IPS-20b (cell line): ENCODE measurements around the gene SHISA9.

Source experiments
- H3K27ac ChIP-seq: one replicate; pipeline ENCODE4 v1.5.1; 2013; ENCODE audit warnings: low read length
- H3K27me3 ChIP-seq: 2 replicates; pipeline ENCODE4 v1.6.1; 2013; ENCODE audit warnings: mild to moderate bottlenecking, low read length, inconsistent platforms; ENCODE audit not compliant: insufficient read depth
- H3K36me3 ChIP-seq: 2 replicates; pipeline ENCODE4 v1.6.1; 2013; ENCODE audit warnings: low read depth, mild to moderate bottlenecking, inconsistent platforms, low read length, moderate library complexity; ENCODE audit not compliant: insufficient read depth
- H3K4me1 ChIP-seq: 2 replicates; pipeline ENCODE4 v1.6.1; 2013; ENCODE audit warnings: mild to moderate bottlenecking, control low read depth, inconsistent platforms, low read length, moderate library complexity; ENCODE audit not compliant: insufficient read depth
- H3K4me3 ChIP-seq: 2 replicates; pipeline ENCODE4 v1.5.1; 2013; ENCODE audit warnings: mild to moderate bottlenecking, low read length, inconsistent platforms
- H3K9ac ChIP-seq: 2 replicates; pipeline ENCODE4 v1.6.1; 2013; ENCODE audit warnings: low read depth, mild to moderate bottlenecking, inconsistent platforms, low read length, moderate library complexity
- H3K9me3 ChIP-seq: 2 replicates; pipeline ENCODE4 v1.6.1; 2013; ENCODE audit warnings: mild to moderate bottlenecking, low read depth, low read length, inconsistent platforms; ENCODE audit not compliant: insufficient read depth

Gene SHISA9

GRCh38 chr16:13189250-13189649 lies 287.9 kb downstream of the SHISA9 start:
- Histone ChIP-seq H3K27me3 (no peaks in the 10 kb centered on the region), H3K27ac (no peak overlapping the region), H3K4me3 (no peak overlapping the region), H3K9ac (no peak overlapping the region), H3K4me1 (no peaks in the 10 kb centered on the region), H3K36me3 (no peaks in the 10 kb centered on the region), H3K9me3 (no peaks in the 10 kb centered on the region)

GRCh38 chr16:13193721-13194120 lies 292.3 kb downstream of the SHISA9 start:
- no peaks in the 10 kb centered on the region for H3K36me3 ChIP-seq
- H3K9me3 ChIP-seq, result no peaks in the 10 kb centered on the region
- H3K27me3 ChIP-seq, result no peaks in the 10 kb centered on the region
- no peak overlapping the region for H3K27ac ChIP-seq
- H3K4me1 ChIP-seq, result no peaks in the 10 kb centered on the region
- H3K4me3 ChIP-seq, result no peak overlapping the region
- H3K9ac ChIP-seq, result no peak overlapping the region

GRCh38 chr16:13194766-13195165 lies 293.4 kb downstream of the SHISA9 start:
- no peaks in the 10 kb centered on the region for H3K36me3 ChIP-seq
- H3K9me3 ChIP-seq, result no peaks in the 10 kb centered on the region
- H3K27ac ChIP-seq, result no peak overlapping the region
- no peak overlapping the region for H3K4me3 ChIP-seq
- no peak overlapping the region for H3K9ac ChIP-seq
- no peaks in the 10 kb centered on the region for H3K4me1 ChIP-seq
- no peaks in the 10 kb centered on the region for H3K27me3 ChIP-seq

GRCh38 chr16:13203725-13204124 lies 302.3 kb downstream of the SHISA9 start:
- H3K27me3 ChIP-seq, result no peaks in the 10 kb centered on the region
- no peak overlapping the region for H3K4me3 ChIP-seq
- no peak overlapping the region for H3K27ac ChIP-seq
- H3K4me1 ChIP-seq, result 0 out of 2 replicates have a peak, but pooled peaks cover 3% of the 10 kb centered on the region
- H3K9ac ChIP-seq, result no peak overlapping the region
- no peaks in the 10 kb centered on the region for H3K9me3 ChIP-seq
- H3K36me3 ChIP-seq, result peaks cover 8% of the 10 kb centered on the region; the same call in 1 of the 2 replicates

GRCh38 chr16:13205352-13205751 lies 304.0 kb downstream of the SHISA9 start:
- Histone ChIP-seq H3K4me1 (0 out of 2 replicates have a peak, but pooled peaks cover 3% of the 10 kb centered on the region), H3K9me3 (no peaks in the 10 kb centered on the region), H3K36me3 (peaks cover 8% of the 10 kb centered on the region; the same call in 1 of the 2 replicates), H3K4me3 (no peak overlapping the region), H3K27ac (no peak overlapping the region), H3K9ac (no peak overlapping the region), H3K27me3 (no peaks in the 10 kb centered on the region)

- 0 out of 2 replicates have a peak, but pooled peaks cover 3% of the 10 kb centered on the region for H3K4me1 ChIP-seq
- H3K27ac ChIP-seq, result no peak overlapping the region
- H3K9ac ChIP-seq, result no peak overlapping the region
- no peaks in the 10 kb centered on the region for H3K9me3 ChIP-seq
- no peak overlapping the region for H3K4me3 ChIP-seq
- H3K27me3 ChIP-seq, result no peaks in the 10 kb centered on the region
- H3K36me3 ChIP-seq, result peaks cover 8% of the 10 kb centered on the region; the same call in 1 of the 2 replicates
These were observed 305.2 kb downstream of the SHISA9 start for GRCh38 chr16:13206606-13207005.

- no peaks in the 10 kb centered on the region for H3K27me3 ChIP-seq
- no peak overlapping the region for H3K27ac ChIP-seq
These were observed 305.8 kb downstream of the SHISA9 start for GRCh38 chr16:13207151-13207550.

GRCh38 chr16:13223666-13224065 lies 322.3 kb downstream of the SHISA9 start:
- Histone ChIP-seq H3K27me3 (no peaks in the 10 kb centered on the region), H3K9ac (no peak overlapping the region), H3K36me3 (no peaks in the 10 kb centered on the region), H3K27ac (no peak overlapping the region), H3K4me1 (no peaks in the 10 kb centered on the region), H3K4me3 (no peak overlapping the region), H3K9me3 (no peaks in the 10 kb centered on the region)

More at GRCh38 chr16:13207151-13207550, 305.8 kb downstream of the SHISA9 start:
- no peaks in the 10 kb centered on the region for H3K9me3 ChIP-seq
- peaks cover 8% of the 10 kb centered on the region; the same call in 1 of the 2 replicates for H3K36me3 ChIP-seq
- H3K4me1 ChIP-seq, result 0 out of 2 replicates have a peak, but pooled peaks cover 3% of the 10 kb centered on the region
- H3K4me3 ChIP-seq, result no peak overlapping the region
- no peak overlapping the region for H3K9ac ChIP-seq

GRCh38 chr16:13229039-13229438 lies 327.6 kb downstream of the SHISA9 start:
- Histone ChIP-seq H3K4me1 (peaks cover 14% of the 10 kb centered on the region), H3K9ac (no peak overlapping the region), H3K4me3 (no peak overlapping the region), H3K9me3 (no peaks in the 10 kb centered on the region), H3K27me3 (no peaks in the 10 kb centered on the region), H3K27ac (no peak overlapping the region), H3K36me3 (no peaks in the 10 kb centered on the region)

GRCh38 chr16:13231365-13231764 lies 330.0 kb downstream of the SHISA9 start:
- H3K9me3 ChIP-seq, result no peaks in the 10 kb centered on the region
- no peak overlapping the region for H3K9ac ChIP-seq
- H3K4me3 ChIP-seq, result no peak overlapping the region
- H3K36me3 ChIP-seq, result no peaks in the 10 kb centered on the region
- no peak overlapping the region for H3K27ac ChIP-seq
- H3K4me1 ChIP-seq, result peaks cover 14% of the 10 kb centered on the region
- H3K27me3 ChIP-seq, result no peaks in the 10 kb centered on the region

- Histone ChIP-seq H3K27ac (no peak overlapping the region), H3K4me1 (peaks cover 14% of the 10 kb centered on the region), H3K9ac (no peak overlapping the region)
These were observed 333.6 kb downstream of the SHISA9 start for GRCh38 chr16:13234999-13235398.

GRCh38 chr16:13236308-13236707 lies 334.9 kb downstream of the SHISA9 start:
- no peaks in the 10 kb centered on the region for H3K36me3 ChIP-seq
- H3K27me3 ChIP-seq, result no peaks in the 10 kb centered on the region
- peaks cover 9% of the 10 kb centered on the region; the same call in 1 of the 2 replicates for H3K4me1 ChIP-seq
- no peak overlapping the region for H3K4me3 ChIP-seq
- no peak overlapping the region for H3K9ac ChIP-seq
- H3K9me3 ChIP-seq, result no peaks in the 10 kb centered on the region
- H3K27ac ChIP-seq, result no peak overlapping the region

More at GRCh38 chr16:13234999-13235398, 333.6 kb downstream of the SHISA9 start:
- Histone ChIP-seq H3K4me3 (no peak overlapping the region), H3K9me3 (no peaks in the 10 kb centered on the region), H3K27me3 (no peaks in the 10 kb centered on the region), H3K36me3 (no peaks in the 10 kb centered on the region)
